ENCODE results near the gene MAP3K21. TPM values are rescaled to one million over a fixed set of nuclear protein-coding genes. Genes with fewer than 3 reads are reported as not detected.

MAP3K21 gene
- total RNA-seq, 2 donors from 2014 or later, result 4.7 to 76.1 TPM

GRCh38 chr1:233336554-233337456, 9.3 kb downstream of the MAP3K21 start:
- DNase-seq (ENCODE audit: low spot score), result no peak
- H3K9me3 ChIP-seq, result no peaks in the 10 kb centered on the region
- 94% methylated on average over 5 of the region's 5 CpGs for WGBS
- no peak for TF ChIP-seq CTCF (IDR thresholded peaks at IDR 0.05)
- no peak for TF ChIP-seq POLR2A (IDR thresholded peaks at IDR 0.05)
- TF ChIP-seq POLR2AphosphoS5 (IDR thresholded peaks at IDR 0.05), result no peak
- intact Hi-C loops (cut with DNase I), result no loop called here
- H3K4me3 ChIP-seq, result no peak overlapping the region
- no peaks in the 10 kb centered on the region for H3K36me3 ChIP-seq
- H3K27ac ChIP-seq, result no peak overlapping the region
- no peaks in the 10 kb centered on the region for H3K4me1 ChIP-seq (replicated peaks)
- H3K27me3 ChIP-seq (replicated peaks; ENCODE audit: insufficient read depth), result no peaks in the 10 kb centered on the region

DNA sequence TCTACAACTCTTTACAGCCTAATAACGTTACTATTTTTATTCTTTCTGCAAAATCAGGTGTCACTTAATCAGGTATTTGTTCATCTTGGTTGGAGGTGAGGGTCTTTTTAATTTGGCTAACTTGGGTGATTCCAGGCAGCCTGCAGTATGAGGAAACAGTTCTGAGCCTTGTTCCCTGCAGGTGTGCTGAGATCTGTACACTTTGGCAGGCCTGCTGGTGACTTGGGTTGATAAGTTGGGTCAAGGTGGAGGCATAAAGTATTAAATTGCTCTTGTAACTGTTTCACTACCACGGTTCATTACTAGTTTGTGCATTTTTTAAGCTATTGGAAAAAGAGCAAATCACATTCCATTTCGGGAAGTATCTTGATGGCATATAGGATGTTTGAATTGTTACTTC, 10.0 kb downstream of the MAP3K21 start:
- Histone ChIP-seq H3K4me3 (no peak overlapping the region), H3K27me3 (replicated peaks; ENCODE audit: insufficient read depth) (no peaks in the 10 kb centered on the region), H3K4me1 (replicated peaks) (no peaks in the 10 kb centered on the region), H3K9me3 (no peaks in the 10 kb centered on the region), H3K27ac (no peak overlapping the region), H3K36me3 (no peaks in the 10 kb centered on the region)
- DNase-seq (ENCODE audit: low spot score), result no peak
- intact Hi-C loops (cut with DNase I), result no loop called here
- no peak for TF ChIP-seq POLR2A (IDR thresholded peaks at IDR 0.05)
- TF ChIP-seq CTCF (IDR thresholded peaks at IDR 0.05), result no peak
- TF ChIP-seq POLR2AphosphoS5 (IDR thresholded peaks at IDR 0.05), result no peak
- 81% methylated on average over 3 of the region's 3 CpGs for WGBS

DNA sequence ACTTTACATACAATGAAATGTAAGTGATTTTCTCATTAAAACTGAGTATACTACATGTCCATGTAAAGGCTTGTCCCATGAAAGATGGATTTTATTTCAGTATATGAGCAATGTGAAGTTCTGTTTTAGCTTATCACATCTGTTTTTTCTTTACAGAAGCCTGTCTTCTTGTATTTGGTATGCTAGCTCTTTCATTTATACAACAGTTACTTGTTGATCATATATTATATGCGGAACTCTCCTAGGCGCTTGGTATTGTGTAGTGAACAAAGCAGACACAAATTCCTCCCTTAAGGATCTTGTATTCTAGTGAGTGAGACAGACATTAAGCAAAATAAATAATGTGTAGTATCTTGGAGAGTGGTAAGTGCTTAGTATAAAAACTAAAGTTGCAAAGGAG, 10.6 kb downstream of the MAP3K21 start:
- 98% methylated on average over 2 of the region's 2 CpGs for WGBS
- no peaks in the 10 kb centered on the region for H3K4me1 ChIP-seq (replicated peaks)
- H3K27ac ChIP-seq, result no peak overlapping the region
- no peak for DNase-seq (ENCODE audit: low spot score)
- no peaks in the 10 kb centered on the region for H3K9me3 ChIP-seq
- no peak overlapping the region for H3K4me3 ChIP-seq
- no peaks in the 10 kb centered on the region for H3K36me3 ChIP-seq
- TF ChIP-seq POLR2AphosphoS5 (IDR thresholded peaks at IDR 0.05), result no peak
- TF ChIP-seq CTCF (IDR thresholded peaks at IDR 0.05), result no peak
- no peak for TF ChIP-seq POLR2A (IDR thresholded peaks at IDR 0.05)
- H3K27me3 ChIP-seq (replicated peaks; ENCODE audit: insufficient read depth), result no peaks in the 10 kb centered on the region
- intact Hi-C loops (cut with DNase I), result no loop called here

DNA sequence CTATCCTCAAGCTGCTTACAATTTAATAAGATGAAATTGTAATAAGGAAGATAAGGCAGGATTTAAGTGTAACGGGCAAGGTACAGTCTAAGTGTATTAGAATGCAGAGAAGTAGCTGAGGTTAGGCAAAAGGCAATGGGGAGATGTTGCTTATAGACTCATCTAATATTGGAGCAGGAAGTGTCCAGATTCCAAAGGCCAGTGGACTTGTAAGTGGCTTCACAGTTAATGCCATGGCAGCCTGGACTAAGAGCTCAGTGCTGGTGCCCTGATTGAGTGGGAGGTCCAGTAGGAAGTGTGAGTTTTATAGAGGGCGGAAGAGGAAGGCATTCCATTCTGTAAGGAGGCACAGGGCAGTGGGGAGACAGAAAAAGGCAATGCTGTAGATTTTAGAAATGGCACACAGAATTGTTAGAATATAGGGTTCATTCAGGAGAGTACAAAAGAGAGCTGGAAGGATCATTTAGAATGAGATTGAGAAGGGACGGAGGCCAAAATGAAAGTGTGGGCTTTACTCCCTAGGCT, 12.6 kb downstream of the MAP3K21 start:
- Histone ChIP-seq H3K27me3 (replicated peaks; ENCODE audit: insufficient read depth) (no peaks in the 10 kb centered on the region), H3K36me3 (no peaks in the 10 kb centered on the region), H3K4me1 (replicated peaks) (no peaks in the 10 kb centered on the region), H3K9me3 (no peaks in the 10 kb centered on the region), H3K4me3 (no peak overlapping the region), H3K27ac (no peak overlapping the region)
- WGBS, result 78% methylated on average over 3 of the region's 3 CpGs
- DNase-seq (ENCODE audit: low spot score), result no peak
- no peak for TF ChIP-seq POLR2AphosphoS5 (IDR thresholded peaks at IDR 0.05)
- TF ChIP-seq POLR2A (IDR thresholded peaks at IDR 0.05), result no peak
- no peak for TF ChIP-seq CTCF (IDR thresholded peaks at IDR 0.05)
- intact Hi-C loops (cut with DNase I), result no loop called here
